HepG2 (cell line): Measurements from ENCODE around the gene CEP131. TPM values are rescaled to one million over a fixed set of nuclear protein-coding genes. Genes with fewer than 3 reads are reported as not detected.

Experiments used
- ATAC-seq: fragments of 200-7000 bp; cut with Tn5 transposase; 3 replicates; pipeline ENCODE4 v1.9.1; 2020; ENCODE audit warnings: mild to moderate bottlenecking, moderate library complexity
- BruUV-seq: library from RNA; stranded (reverse); fragments of 400-500 nt; replicated peaks from 2 replicates; lab custom pipeline; 2021; lab: Mats Ljungman, UMichigan
- CTCF ChIA-PET: fragments of 300-600 bp; formaldehyde crosslinking; extraction: SDS; loops from one replicate; lab custom pipeline; 2021; ENCODE audit warnings: low total read pairs, inconsistent platforms, low intra/inter-chr PET ratio; lab: Yijun Ruan, JAX
- POLR2A ChIA-PET: fragments of 350-600 bp; sonication (Branson Sonifier 250); formaldehyde crosslinking; loops from one replicate; lab custom pipeline; 2020; ENCODE audit warnings: antibody characterized with exemption, inconsistent platforms; lab: Yijun Ruan, JAX
- DNase-seq: peaks from one replicate; pipeline ENCODE4 v3.0.0-alpha.2; 2015; ENCODE audit warnings: low spot score
- FAIRE-seq: peaks from 3 replicates; lab custom pipeline; 2011; peaks lifted over from hg19 to GRCh38; lab: Jason Lieb, UNC
- H2AFZ ChIP-seq: one replicate; pipeline ENCODE4 v1.6.1; 2011; ENCODE audit warnings: low read length, inconsistent platforms
- H3K27ac ChIP-seq: fragments of 300-600 bp; 3 replicates; pipeline ENCODE4 v1.8.0; 2011; ENCODE audit warnings: mixed run types, mild to moderate bottlenecking, mixed read lengths, low read length, inconsistent platforms; ENCODE audit not compliant: insufficient read depth; ENCODE audit errors: extremely low read length
- H3K27me3 ChIP-seq, 2 experiments: fragments of 200-600 bp in 1 of 2; 2 replicates in 1 of 2; 3 replicates in 1 of 2; pipeline versions ENCODE4 v1.6.0 to v1.8.0; 2011; ENCODE audit warnings: low read length in 2 of 2, mild to moderate bottlenecking in 2 of 2, moderate library complexity in 2 of 2, inconsistent platforms in 1 of 2; ENCODE audit not compliant: insufficient read depth in 2 of 2, control insufficient read depth in 1 of 2
- H3K36me3 ChIP-seq, 2 experiments: fragments of 200-600 bp in 1 of 2; replicated peaks in 1 of 2; 2 replicates in 1 of 2; 3 replicates in 1 of 2; pipeline versions ENCODE4 v1.5.1 to v1.8.0; 2011; ENCODE audit warnings: low read length in 2 of 2, inconsistent platforms in 1 of 2; ENCODE audit not compliant: insufficient read depth in 2 of 2, control insufficient read depth in 1 of 2
- H3K4me1 ChIP-seq: 2 replicates; pipeline ENCODE4 v1.5.1; 2012; ENCODE audit warnings: low read length, inconsistent platforms; ENCODE audit not compliant: insufficient read depth
- H3K4me2 ChIP-seq: 2 replicates; pipeline ENCODE4 v1.6.0; 2011; ENCODE audit warnings: low read depth, low read length, inconsistent platforms
- H3K4me3 ChIP-seq, 3 experiments: fragments of 200-600 bp in 1 of 3; sonication (generic), shearing (Covaris generic) in 1 of 3; replicated peaks in 1 of 3; 2 replicates each; pipeline ENCODE4 v1.5.1; 2011 to 2016; ENCODE audit warnings: low read length in 3 of 3, inconsistent platforms in 2 of 3, low read depth in 2 of 3, mild to moderate bottlenecking in 2 of 3, control low read depth in 1 of 3, mixed read lengths in 1 of 3; ENCODE audit not compliant: insufficient read depth in 1 of 3
- H3K79me2 ChIP-seq: one replicate; pipeline ENCODE4 v1.6.1; 2011; ENCODE audit warnings: low read length, inconsistent platforms; ENCODE audit not compliant: insufficient read depth
- H3K9ac ChIP-seq: 2 replicates; pipeline ENCODE4 v1.6.0; 2011; ENCODE audit warnings: mild to moderate bottlenecking, low read depth, low read length, inconsistent platforms; ENCODE audit not compliant: insufficient read depth
- H3K9me3 ChIP-seq: 2 replicates; pipeline ENCODE4 v1.5.1; 2012; ENCODE audit warnings: mild to moderate bottlenecking, low read length
- H4K20me1 ChIP-seq: 2 replicates; pipeline ENCODE4 v1.6.0; 2011; ENCODE audit warnings: inconsistent platforms, mild to moderate bottlenecking, low read length, moderate library complexity; ENCODE audit not compliant: insufficient read depth
- DDIT3 ChIP-seq: sonication (generic); formaldehyde crosslinking; IDR thresholded peaks from 2 replicates; pipeline ENCODE4 v1.4.0; 2020; ENCODE audit warnings: mild to moderate bottlenecking, missing genetic modification reagents
- HDAC1 ChIP-seq: sonication (generic); formaldehyde crosslinking; IDR thresholded peaks from 2 replicates; pipeline ENCODE4 v1.5.1; 2020; ENCODE audit warnings: mild to moderate bottlenecking, missing genetic modification reagents
- IRF9 ChIP-seq: sonication (generic); formaldehyde crosslinking; IDR thresholded peaks from 2 replicates; pipeline ENCODE4 v1.8.0; 2022; ENCODE audit warnings: missing genetic modification reagents, mild to moderate bottlenecking, borderline replicate concordance
- KMT2A ChIP-seq: sonication (generic); formaldehyde crosslinking; IDR thresholded peaks from 2 replicates; pipeline ENCODE4 v1.4.0; 2020; ENCODE audit warnings: missing genetic modification reagents
- ZNF24 ChIP-seq: fragments of 450-650 bp; IDR thresholded peaks from 2 replicates; pipeline ENCODE4 v1.6.1; 2017; ENCODE audit warnings: antibody characterized with exemption, mild to moderate bottlenecking
- ZNF768 ChIP-seq: sonication (generic); formaldehyde crosslinking; IDR thresholded peaks from 2 replicates; pipeline ENCODE4 v1.4.0; 2020; ENCODE audit warnings: missing genetic modification reagents
- ZNF770 ChIP-seq: sonication (generic); formaldehyde crosslinking; IDR thresholded peaks from 2 replicates; pipeline ENCODE4 v1.5.0; 2020; ENCODE audit warnings: mild to moderate bottlenecking, missing genetic modification reagents
- WGBS: methylation state at CpG from one replicate; pipeline ENCODE4 v1.1.6; 2017; ENCODE audit warnings: low lambda C conversion rate; 5-methylcytosine and 5-hydroxymethylcytosine counted together
- in situ Hi-C: cut with HindIII; loops from 2 replicates; pipeline ENCODE4 v1.10.0; 2017; ENCODE audit warnings: low pct_unique_long_range_greater_than_20kb; ENCODE audit not compliant: extremely low pct_ligation_motif_present
- intact Hi-C: fragments of 100-400 bp; cut with micrococcal nuclease; formaldehyde crosslinking; loops from one replicate; pipeline ENCODE4 v1.10.0; 2022; ENCODE audit not compliant: unreplicated experiment
- polyA plus RNA-seq, 8 experiments: library from polyadenylated mRNA; depleted of rRNA in 3 of 8; stranded (reverse) in 7 of 8; unstranded in 1 of 8; fragments of >200 nt; fragmentation: Illumina TruSeq in 4 of 8; extraction: Trizol in 4 of 8; gene quantifications; 2 replicates each; pipeline versions ENCODE4 v1.2.1 to v1.2.3, GENCODE V29; 2011 to 2016; ENCODE audit warnings: low read depth in 4 of 8, missing spikeins in 1 of 8, mixed read lengths in 1 of 8; ENCODE audit not compliant: insufficient read depth in 1 of 8
- total RNA-seq, 5 experiments: library from RNA; depleted of rRNA; stranded (reverse); fragments of >200 nt; fragmentation: Illumina TruSeq; extraction: Trizol; gene quantifications; 2 replicates each; pipeline ENCODE4 v1.2.3, GENCODE V29; 2016; ENCODE audit warnings: low read depth in 1 of 5
- TF ChIP-seq, protein P1 (sequence below): sonication (generic); formaldehyde crosslinking; IDR thresholded peaks from 2 replicates; pipeline ENCODE4 v1.4.0; 2020; ENCODE audit warnings: missing genetic modification reagents

The CEP131 gene
- total and polyA plus RNA-seq, 2 of the 13 experiments (the other 11 are each of a cell fraction or from before 2014, with no cell fraction given), result 5.0 to 16.8 TPM

GRCh38 chr17:81167638-81168037 lies 55.1 kb downstream of the CEP131 start (continued):
- TF ChIP-seq, protein P1, sequence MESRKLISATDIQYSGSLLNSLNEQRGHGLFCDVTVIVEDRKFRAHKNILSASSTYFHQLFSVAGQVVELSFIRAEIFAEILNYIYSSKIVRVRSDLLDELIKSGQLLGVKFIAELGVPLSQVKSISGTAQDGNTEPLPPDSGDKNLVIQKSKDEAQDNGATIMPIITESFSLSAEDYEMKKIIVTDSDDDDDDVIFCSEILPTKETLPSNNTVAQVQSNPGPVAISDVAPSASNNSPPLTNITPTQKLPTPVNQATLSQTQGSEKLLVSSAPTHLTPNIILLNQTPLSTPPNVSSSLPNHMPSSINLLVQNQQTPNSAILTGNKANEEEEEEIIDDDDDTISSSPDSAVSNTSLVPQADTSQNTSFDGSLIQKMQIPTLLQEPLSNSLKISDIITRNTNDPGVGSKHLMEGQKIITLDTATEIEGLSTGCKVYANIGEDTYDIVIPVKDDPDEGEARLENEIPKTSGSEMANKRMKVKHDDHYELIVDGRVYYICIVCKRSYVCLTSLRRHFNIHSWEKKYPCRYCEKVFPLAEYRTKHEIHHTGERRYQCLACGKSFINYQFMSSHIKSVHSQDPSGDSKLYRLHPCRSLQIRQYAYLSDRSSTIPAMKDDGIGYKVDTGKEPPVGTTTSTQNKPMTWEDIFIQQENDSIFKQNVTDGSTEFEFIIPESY (CRISPR knock-in tag), result peak; percentile 73; the same call in 1 of the 2 replicates

DNA sequence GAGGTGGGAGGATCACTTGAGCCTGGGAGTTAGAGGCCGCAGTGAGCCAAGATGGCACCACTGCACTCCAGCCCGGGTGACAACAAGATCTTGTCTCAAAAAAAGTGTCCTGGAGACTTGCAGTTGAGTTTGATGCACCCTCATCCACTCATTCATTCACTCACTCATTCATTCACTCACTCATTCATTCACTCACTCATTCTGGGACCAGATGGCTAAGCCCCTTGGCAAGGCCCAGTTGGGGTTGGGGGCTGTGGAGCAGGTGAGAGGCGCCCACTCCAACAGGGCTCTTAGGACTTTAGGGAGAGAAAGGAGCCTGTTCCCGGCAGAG lies 55.6 kb downstream of the CEP131 start:
- H3K9me3 ChIP-seq, result no peaks in the 10 kb centered on the region
- TF ChIP-seq ZNF770 (peak; percentile 96; the same call in 1 of the 2 replicates), DDIT3 (no peak), IRF9 (CRISPR knock-in tag) (no peak), KMT2A (CRISPR knock-in tag) (0 out of 2 replicates have a peak, but pooled peaks have one; percentile 4), ZNF768 (CRISPR knock-in tag) (no peak), HDAC1 (CRISPR knock-in tag) (0 out of 2 replicates have a peak, but pooled peaks have one; percentile 13), ZNF24 (peak; percentile 86)
- TF ChIP-seq, all 625 proteins: peak for 4
- Histone ChIP-seq H3K9ac (no peak overlapping the region), H3K27ac (no peak overlapping the region), H3K4me2 (peak overlapping the region; percentile 85), H3K36me3 (no peaks in the 10 kb centered on the region), H3K4me1 (peaks cover 45% of the 10 kb centered on the region), H3K79me2 (no peaks in the 10 kb centered on the region), H3K27me3 (0 out of 5 replicates have a peak, but pooled peaks cover 0 to 4% of the 10 kb centered on the region in 2 experiments), H4K20me1 (no peaks in the 10 kb centered on the region), H2AFZ (no peak overlapping the region), H3K4me3 (peak overlapping the region in 1 of 3 experiments; percentile 75; a peak in 1 of 6 replicates)
- no peak for FAIRE-seq
- 95% methylated on average over 4 of the region's 4 CpGs for WGBS
- ATAC-seq, result no peak
- ChIA-PET CTCF (no interaction called here), POLR2A (no interaction called here)
- in situ Hi-C loops, result no loop called here
- no TSS peak for BruUV-seq
- intact Hi-C loops, result no loop called here
- DNase-seq, result no peak
